HG02970 (cell line): Measurements from ENCODE around the gene NHSL1.

Source experiments
- ATAC-seq: cut with Tn5 transposase; IDR thresholded peaks from one replicate; pipeline ENCODE4 v1.9.1; 2021; ENCODE audit warnings: mild to moderate bottlenecking, moderate library complexity, moderate number of reproducible peaks; ENCODE audit not compliant: unreplicated experiment, low FRiP score

The NHSL1 gene, protein sequence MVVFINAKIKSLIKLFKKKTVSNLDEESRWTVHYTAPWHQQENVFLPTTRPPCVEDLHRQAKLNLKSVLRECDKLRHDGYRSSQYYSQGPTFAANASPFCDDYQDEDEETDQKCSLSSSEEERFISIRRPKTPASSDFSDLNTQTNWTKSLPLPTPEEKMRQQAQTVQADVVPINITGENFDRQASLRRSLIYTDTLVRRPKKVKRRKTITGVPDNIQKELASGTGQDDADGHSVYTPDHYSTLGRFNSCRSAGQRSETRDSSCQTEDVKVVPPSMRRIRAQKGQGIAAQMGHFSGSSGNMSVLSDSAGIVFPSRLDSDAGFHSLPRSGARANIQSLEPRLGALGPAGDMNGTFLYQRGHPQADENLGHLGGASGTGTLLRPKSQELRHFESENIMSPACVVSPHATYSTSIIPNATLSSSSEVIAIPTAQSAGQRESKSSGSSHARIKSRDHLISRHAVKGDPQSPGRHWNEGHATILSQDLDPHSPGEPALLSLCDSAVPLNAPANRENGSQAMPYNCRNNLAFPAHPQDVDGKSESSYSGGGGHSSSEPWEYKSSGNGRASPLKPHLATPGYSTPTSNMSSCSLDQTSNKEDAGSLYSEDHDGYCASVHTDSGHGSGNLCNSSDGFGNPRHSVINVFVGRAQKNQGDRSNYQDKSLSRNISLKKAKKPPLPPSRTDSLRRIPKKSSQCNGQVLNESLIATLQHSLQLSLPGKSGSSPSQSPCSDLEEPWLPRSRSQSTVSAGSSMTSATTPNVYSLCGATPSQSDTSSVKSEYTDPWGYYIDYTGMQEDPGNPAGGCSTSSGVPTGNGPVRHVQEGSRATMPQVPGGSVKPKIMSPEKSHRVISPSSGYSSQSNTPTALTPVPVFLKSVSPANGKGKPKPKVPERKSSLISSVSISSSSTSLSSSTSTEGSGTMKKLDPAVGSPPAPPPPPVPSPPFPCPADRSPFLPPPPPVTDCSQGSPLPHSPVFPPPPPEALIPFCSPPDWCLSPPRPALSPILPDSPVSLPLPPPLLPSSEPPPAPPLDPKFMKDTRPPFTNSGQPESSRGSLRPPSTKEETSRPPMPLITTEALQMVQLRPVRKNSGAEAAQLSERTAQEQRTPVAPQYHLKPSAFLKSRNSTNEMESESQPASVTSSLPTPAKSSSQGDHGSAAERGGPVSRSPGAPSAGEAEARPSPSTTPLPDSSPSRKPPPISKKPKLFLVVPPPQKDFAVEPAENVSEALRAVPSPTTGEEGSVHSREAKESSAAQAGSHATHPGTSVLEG (N-terminal part only)

DNA sequence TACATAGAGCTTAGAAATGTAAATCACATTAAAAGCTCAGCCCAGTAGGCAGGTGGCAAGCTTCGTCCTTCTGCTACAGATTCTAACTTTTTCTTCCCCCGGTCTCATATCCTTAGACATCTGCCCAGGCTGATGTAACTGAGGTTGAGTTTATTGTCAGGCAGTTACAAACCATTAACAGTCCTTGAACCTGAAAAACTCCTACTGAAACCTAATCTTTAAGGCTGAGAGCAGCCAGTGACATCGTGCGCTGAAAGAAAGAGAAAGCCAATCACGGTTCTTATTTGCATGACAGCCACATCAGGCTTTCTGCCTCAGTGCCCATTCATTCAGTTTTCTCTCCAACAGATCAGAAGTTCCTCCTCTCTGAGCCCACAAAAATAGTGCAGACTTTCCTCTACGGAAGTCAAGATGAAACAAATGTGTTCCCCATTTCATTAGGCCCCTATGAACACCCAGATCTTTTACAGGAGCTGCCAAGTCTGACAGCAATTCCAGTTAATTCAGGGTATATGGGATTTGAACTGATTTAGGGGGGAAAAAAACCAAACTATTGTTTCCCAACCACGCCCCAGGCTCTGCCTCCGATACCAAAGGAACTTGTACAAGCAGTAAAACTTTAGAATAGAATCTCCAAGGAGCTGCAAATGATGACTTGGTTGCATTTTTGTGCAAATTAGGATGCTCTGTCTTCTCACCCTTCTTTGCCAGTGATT is at the start of gene NHSL1:
Gene NHSL1 (minus strand): TSS at position 192 of the 716 bp plus-strand sequence. CDS start 204 bp downstream, outside the sequence.
- ATAC-seq, result peak; percentile 95

DNA sequence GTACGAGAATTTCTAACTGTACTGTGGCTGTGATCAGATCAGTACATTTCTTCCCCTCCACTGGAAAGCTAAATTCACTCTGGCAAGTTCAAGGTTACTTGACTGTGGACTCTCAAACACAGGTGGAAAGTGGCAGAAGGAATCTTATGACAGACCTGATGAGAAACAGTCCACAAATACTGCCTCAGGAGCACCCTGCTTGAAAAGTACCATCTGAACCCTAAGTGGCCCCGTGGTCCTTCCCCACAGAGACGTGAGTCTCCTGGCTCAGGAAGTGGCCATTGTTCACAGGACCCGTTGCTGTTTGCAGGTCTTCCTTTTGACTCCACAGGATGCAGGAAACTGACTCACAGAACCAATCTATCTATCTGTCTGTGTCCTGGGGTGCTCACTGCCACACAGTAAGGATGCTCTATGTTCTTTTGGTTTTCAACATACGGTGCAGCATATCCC is 47.5 kb upstream of the NHSL1 start:
- no peak for ATAC-seq

DNA sequence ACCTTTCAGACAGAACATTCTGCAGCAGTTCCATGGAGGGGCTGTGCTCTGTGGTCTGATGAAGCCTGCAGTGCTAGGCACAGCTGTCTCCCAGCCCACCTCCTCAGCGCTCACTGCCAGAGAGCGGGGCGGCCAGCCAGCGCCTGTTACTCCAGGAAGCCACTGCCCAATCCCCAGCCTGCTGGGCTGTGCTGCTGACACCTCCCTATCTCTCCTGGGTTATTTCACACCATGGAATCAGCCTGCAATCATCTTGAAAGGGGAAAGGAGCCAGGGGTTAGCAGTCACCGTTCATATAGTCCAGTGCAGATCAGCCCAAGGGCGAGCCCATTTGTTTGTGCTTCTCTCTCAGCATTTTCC is 46.3 kb upstream of the NHSL1 start:
- ATAC-seq, result no peak

DNA sequence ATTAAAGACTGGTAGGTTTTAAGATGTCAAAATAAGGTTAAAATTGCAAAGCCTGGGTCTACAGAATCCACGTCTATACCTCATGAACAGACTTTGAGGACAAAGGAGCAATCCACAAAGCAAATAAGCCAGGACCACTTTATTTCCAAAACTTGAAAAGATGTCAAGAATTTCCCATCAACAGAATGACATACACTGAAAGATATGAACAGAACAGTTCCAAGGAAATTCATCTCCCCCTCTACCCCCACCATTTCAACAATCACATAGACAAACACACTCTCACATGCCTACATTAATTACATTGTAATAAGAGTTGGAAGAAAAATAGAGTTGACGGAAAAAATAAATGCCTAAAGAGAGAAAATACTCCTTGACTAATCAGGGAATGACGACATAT is 45.2 kb upstream of the NHSL1 start:
- no peak for ATAC-seq

DNA sequence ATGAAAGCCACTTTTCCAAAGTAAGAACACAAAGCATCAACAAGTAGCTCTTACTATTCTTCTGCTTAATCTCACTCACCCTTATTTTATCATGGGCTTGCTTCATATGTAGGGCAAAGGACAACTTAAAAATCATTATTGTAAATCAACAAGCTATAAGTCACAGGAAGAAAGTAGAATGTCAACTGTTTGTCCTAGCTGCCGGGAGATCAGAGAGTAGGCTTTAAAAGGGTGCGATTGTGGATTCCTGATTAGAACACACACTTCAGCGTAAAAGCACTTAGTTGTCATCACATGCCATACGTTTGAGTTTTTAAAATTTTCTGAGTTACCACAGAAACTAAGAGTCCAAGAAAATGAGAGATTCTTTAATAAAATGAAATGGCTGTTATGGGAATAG is 44.4 kb upstream of the NHSL1 start:
- no peak for ATAC-seq

DNA sequence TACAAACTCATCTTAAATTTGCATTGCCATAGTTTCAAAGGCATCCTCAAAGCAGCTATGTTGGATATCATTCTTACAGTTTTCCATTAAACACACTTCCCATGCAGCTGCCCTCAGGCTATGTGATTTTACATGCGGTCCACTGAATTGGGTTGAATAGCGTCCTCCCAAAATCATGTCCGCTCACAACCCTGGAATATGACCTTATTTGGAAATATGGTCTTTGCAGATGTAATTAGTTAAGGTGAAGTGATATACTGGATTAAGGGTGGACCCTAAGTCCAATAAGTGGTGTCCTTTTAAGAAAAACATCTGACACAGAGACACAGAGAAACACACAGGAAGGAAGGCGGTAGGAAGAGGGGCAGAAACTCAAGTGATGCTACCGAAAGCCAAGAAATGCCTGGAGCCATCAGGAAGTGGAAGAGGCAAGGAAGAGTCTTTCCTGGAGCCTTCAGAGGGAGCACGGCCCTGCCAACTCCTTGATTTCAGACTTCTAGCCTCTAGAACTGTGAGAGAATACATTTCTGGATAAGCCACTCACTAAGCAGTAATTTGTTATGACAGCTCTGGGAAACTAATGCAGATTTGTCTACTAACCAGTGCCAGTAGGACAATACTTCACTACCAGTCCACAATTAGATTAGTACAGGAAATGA is 42.7 kb upstream of the NHSL1 start:
- ATAC-seq, result no peak

DNA sequence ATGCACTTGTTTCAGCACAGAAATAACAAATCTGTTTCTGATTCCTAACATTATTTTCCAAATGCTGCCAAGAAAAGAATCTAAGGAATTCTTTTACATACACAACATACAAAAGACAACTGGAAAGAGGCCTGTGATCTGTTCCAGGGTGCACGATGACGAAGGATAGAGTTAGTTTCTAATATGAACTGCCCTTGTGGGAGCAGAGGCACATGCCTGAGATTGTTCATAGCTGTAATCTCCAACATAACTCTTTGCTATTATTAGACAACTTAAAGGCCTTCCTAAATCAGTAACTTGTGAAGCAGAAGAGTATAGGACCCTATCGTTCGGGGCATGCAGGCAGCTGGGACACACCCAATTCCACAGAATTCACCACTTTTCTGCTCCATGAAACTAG is 41.2 kb upstream of the NHSL1 start:
- ATAC-seq, result no peak

DNA sequence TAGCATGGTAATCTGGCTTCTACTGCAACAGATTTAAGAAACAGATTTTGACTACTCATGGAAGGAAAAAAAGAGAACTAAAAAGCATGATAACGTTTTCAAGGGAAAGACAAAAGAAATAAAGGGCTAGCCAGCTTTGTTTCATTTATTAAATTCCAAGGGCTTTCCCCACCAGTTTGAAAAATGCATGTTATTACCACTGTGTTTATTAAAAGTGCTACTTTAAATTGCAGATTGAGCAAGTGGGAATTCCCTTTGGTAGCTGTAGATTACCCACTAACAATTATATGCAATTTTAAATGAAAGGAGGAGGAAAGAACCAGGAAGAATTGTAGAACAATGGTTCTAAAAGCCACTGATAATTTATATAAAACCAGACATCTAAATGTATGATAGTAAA is 40.6 kb upstream of the NHSL1 start:
- ATAC-seq, result no peak

DNA sequence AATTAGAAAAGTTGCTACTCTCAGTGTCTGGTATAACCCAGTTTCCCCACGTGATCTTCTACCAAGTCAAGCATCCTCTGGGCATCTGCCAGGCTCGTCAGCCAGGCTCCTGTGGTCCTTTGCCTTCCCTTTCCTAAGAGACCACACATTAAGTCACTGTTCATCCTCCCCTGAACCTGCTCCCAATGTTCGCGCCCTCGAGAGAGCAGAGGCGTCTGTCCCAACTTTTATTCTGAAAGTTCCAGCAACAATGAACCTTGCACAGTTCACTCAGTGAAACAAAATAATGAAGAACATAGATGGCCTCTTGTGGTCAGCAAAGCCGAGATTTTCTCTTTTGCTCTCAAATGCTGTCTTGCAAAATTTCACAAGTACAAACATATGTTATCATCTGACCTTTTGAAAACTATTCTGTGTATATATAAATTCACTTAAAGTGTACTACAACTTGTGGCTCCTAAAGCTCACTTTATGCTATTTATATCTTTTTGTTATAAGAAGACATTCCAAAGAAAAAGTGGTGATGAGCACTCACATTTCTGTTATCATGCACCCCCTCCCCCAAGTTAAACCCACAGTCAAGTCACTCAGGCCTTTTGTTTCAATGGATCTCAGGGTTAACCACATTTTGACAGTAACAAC is 39.2 kb upstream of the NHSL1 start:
- ATAC-seq, result no peak

DNA sequence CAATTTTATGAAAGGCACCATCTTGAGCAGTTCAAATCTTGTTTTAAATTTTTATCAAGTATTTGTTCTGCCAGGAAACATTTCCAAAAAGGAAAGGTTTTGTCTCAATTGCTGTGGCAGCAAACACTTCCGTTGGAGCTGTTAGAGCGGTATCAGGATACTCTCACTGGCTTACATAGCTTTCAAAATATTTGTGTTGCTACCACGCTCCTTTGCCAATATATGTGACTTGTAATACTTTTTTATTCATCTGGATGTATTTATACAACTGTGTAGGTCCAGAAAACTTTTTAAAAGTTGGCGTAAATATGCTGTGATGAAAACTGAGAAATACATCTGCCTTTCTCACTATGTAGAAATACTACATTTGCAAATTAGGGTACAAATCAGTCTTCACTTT is 37.8 kb upstream of the NHSL1 start:
- ATAC-seq, result no peak

DNA sequence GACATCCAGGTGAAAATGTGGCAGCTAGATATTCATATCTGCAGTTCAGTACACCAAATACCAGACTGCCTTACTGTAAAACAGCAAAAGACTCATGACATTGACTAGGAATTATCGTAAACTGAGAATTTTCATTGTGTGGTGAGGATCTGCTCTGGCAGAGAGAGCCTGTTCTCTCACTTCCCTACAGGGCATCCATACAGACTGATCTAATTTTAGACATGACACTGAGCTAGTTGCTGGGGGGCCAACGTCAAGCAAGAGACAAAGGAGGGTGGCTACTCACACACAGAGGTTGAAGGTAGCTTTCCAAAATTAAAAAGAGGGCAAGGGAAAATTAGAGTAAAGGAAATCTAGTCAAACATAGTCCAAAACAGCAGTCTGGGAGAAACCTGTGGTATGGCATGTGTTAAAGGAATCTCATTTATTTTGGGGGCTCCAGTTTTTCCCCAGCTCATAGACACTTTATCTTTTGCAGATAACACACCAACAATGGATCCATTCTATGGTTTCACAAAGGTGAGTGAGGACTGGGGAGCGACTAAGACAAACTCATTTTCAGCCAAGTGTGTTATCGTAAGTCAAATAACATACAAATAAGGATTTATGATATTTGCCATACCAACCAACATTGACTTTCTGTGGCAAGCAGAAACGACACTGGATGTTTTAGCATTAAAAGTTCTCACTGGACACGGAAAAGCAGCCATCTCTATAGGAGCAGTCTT is 36.6 kb upstream of the NHSL1 start:
- no peak for ATAC-seq

DNA sequence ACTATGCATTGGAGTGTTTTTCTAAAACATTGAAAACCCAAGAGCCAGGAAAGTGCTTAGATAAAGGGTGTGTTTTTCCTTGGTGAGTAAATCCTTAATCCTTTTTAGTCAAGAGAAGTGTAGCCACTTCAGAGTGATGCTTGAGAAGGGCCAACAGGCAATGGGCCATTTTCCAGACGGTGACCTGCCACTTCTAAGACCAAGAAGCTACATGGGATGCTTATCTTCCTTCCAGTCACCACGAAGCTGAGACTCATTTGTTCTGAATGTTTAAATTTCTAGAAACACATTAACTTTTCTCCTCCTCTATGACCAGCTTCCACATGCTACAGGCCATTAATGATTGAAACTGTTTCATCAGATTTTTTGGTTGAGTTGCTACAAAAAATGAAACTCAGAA is 34.4 kb upstream of the NHSL1 start:
- no peak for ATAC-seq

DNA sequence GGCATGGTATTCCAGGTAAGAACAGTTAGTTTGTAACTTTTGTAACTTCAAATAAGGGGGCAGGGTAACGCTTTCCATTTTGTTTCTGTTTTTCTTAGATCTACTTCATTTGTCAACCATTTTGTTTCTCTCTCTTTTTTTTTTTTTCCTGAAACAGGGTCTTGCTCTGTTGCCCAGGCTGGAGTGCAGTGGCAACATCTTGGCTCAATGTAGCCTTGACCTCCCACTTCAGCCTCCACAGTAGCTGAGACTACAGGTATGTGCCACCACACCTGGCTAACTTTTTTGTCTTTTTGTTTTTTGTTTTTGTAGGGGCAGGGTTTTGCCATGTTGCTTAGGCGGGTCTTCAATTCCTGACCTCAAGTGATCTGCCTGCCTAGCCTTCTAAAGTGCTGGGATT is 32.1 kb upstream of the NHSL1 start:
- no peak for ATAC-seq

DNA sequence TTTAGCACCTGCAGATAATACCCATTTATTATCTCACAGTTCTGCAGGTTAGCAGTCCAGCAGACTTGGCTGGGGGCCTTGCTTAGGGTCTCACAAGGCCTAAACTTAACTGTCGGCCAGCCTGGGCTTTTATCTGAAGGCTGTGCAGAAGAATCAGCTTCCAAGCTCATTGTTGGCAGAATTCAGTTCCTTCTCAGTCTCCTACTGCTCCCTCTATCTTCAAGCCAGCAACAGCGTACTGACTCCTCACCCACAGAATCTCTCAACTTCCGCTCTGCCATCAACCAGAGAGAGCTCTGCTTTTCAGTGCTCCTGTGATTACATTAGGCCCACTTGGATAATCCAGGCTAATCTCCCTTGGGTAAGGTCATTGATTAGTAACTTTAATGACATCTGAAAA is 30.2 kb upstream of the NHSL1 start:
- ATAC-seq, result no peak

DNA sequence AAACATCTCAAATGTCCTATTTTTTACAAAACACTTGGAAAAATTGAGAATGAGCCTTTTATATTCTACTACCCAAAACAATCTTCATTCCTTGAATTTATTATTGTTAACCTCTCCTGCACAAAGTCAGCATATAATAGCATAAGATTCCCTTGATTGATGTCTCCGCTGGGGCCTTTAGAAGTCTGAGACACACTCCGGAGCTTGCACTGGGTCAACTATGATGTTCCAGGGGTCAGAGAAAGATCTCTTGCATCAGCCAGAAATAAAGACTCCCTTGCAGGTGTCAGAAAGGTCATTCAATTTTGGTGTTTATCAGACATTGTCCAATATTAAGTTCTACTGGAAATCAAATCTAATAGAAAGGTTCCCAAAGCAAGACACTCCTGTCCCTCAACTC is 29.7 kb upstream of the NHSL1 start:
- ATAC-seq, result no peak

DNA sequence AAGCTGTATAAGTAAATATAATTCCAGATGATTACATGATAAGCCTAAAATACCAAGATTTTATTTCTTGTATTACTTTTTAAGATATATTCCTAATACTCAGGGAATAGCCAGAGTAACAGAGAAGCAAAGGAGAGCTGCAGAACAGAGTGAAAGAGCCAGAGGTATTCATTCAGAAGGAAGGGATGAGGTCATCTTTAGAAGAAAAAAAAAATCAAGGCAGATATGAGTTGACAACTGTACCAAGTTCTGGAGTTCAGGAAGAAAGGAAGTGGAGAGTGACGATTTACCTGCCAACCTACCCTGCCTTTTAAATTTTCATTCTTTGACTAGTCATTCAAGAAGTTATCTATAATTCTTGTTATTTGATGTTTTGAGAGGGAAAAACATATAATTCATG is 28.8 kb upstream of the NHSL1 start:
- ATAC-seq, result no peak

DNA sequence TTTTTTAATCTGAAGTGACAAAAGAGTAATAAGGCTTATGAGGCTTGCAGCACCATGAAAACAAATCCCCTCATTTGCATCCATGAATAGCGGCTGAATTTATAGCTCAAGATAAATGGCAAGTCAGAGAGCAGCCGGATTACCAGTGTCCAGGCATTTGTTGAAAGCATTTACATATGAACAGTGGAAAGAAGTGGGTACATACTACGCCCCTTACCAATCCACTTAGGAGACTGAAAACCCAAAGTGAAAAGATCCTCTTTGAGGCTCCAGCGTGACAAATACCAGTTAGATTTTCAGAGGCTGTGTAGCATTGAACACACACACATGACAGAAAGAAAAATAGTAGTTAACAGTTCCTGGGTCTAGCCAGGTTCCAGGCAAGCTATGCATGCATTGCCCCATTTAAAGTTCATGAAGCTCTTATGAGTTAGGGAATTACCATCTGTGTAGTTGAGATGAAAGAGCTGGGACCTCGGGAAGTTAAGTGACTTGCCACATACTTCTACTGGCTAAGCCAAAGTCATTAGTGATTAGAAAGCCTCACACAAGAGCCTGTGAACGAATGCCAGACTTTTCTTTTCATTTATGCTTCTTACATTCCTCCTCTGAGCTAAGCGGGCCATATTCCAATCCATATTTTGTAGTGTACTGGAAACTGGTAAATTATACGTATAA is 28.3 kb upstream of the NHSL1 start:
- no peak for ATAC-seq

DNA sequence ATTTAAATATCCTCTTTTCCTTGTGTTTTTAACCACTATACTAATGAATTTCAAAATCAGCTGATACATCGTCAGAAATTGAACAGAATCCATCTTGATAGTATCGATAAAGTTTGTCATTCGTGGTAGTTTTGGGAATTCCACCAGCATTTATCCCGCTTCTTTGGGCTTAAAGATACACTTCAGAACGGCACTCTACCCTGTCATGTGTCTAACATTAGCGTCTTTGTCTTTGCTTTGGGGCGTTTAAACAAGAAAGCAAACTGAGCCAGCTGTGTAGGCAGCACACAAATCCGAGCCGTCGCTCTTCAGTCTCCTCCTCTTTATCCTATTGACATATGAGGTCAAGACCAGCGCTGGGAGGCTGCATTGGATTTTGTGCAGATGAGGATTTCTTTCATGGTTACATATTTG is 27.5 kb upstream of the NHSL1 start:
- ATAC-seq, result no peak
